ENCODE data around the gene DUSP16.
"Not testable (repeated sequence)": the region's sequence is repeated elsewhere in the genome, so short reads cannot be mapped to it uniquely, and the experiment has no call there.

DUSP16 gene

GRCh38 chr12:12562585-12563261 is at the start of gene DUSP16:
Gene DUSP16, minus strand, starts transcription at chr12:12562863. Its CDS starts 41,765 bp downstream, at chr12:12521098.
- DNase-seq (ENCODE audit: low read depth) = peak; percentile 97

GRCh38 chr12:12612358-12612757 is 49.7 kb upstream of the DUSP16 start:
- DNase-seq (ENCODE audit: low read depth) = peak; percentile 78

- DNase-seq (ENCODE audit: low read depth) = peak; percentile 96
Measured at GRCh38 chr12:12611512-12612306, 49.0 kb upstream of the DUSP16 start, which contains the start of gene CREBL2. Gene CREBL2, plus strand, starts transcription at chr12:12611876. Its CDS starts 297 bp downstream, at chr12:12612173.

DNA sequence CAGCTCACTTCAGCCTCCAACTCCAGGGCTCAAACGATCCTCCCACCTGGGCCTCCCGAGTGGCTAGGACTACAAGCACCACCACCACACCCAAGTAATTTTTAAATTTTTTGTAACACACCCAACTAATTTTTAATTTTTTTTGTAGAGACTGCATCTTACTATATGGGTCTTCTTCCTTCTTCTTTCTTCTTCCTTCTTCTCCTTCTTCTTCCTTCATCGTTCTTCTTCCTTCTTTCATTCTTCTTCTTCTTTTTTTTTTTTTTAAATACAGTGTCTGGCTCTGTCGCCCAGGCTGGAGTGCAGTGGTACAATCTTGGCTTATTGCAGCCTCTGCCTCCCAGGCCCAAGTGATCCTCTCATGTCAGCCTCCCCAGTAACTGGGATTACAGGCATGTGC is 48.0 kb upstream of the DUSP16 start:
- no peak for DNase-seq (ENCODE audit: low read depth)

GRCh38 chr12:12609692-12610091 is 47.0 kb upstream of the DUSP16 start:
- DNase-seq (ENCODE audit: low read depth) = no peak

DNA sequence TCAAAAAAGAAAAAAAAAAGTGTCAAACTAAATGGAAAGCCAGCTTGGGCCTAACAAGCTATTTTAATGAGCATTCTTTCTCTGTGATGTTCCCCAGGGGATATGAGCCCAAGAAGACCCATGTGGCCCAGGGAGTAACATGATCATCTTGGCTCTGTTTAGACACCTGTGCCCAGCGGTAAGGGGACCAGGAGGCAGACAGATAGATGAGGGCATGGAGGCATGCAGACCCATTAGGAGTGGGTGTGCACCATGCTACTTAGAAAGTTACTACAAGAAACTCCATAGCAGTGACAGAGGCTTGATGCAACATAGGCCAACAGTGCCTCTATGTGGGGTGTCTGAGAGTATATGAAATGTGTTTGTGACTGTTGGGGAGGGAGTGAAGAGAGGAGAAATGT is 45.9 kb upstream of the DUSP16 start:
- DNase-seq (ENCODE audit: low read depth) = peak; percentile 27

DNA sequence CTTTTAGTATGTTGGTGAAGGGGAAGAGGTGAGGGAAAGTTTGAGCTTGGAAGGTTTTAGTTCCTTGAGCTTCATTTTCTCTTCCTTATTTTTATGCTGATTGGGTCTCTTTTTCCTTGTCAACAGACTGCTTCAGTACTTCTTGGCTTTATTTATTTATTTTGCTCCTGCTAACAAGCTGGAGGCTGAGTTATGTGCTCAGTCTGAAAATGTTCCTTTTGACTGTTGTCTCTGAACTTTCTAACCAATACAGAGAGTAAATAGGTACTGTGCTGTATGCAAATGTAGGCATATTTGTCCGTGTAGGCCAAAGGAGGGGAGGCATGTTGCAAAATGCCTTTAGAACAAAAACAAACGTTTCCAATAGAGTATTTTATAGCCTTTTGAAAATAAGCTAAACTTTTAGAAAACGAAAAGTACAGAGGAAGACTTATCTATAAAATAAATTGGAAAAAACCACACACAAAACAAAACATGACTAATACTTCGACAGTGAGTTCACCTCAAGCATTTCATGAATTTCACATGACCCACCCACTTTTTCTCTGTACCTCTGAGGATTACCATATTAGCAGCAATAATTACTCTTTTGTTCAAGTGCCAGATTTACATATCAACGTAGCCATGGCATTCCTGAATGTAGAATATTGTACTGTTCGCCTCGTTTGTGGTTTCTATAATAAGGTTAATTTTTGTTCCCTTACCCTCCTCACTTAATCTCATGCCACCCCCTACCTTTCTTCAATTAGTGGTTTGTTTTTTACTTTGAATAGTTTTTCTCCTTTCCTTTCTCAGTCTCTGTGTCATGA is 44.3 kb upstream of the DUSP16 start:
- peak; percentile 80 for DNase-seq (ENCODE audit: low read depth)

- DNase-seq (ENCODE audit: low read depth) = no peak
Measured at GRCh38 chr12:12604740-12605139, 42.1 kb upstream of the DUSP16 start.

- no peak for DNase-seq (ENCODE audit: low read depth)
Measured at GRCh38 chr12:12600659-12601058, 38.0 kb upstream of the DUSP16 start.

DNA sequence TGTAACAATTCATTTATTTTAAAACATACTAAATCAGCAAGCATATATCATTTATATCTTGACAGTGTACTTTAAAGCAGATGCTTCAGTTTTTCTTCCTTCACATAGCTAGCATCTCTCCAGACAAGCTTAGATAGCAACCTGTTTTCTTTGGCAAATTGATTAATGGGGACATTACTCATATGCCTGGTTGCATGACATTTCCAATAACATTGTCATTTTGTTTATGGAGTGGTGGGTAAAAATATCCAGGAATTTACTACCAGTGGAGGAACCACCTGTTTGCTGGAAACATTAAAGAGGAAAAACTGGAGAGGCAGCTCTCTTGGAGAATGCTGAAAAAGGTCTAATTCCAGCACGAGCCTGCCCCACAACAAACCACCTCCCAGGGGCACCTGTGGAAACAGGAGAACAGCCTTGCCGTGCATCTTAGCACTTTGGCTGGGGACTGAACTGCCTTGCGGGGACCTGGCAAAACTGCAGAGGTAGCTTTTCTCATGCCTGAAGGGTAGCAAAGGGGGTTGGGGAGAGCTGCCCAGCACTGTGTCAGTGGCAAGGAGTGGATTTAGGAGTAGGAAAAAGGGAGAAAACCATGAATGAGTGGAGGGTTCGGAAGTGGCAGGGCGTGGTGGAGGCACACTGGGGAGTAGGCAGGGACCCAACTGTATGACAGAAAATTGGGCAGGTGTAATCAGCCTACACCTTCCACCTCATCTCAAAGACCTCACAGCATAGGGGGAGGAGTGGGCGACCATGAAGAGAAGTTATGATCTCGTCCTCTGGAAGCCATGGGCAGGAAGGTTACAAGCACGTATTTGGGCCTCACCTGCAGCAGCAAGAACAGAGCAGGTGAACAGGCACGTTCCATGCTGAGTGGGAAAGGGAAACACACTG is 37.3 kb upstream of the DUSP16 start:
- DNase-seq (ENCODE audit: low read depth) = no peak

- no peak for DNase-seq (ENCODE audit: low read depth)
Measured at GRCh38 chr12:12598864-12599263, 36.2 kb upstream of the DUSP16 start.

GRCh38 chr12:12596598-12596997 is 33.9 kb upstream of the DUSP16 start:
- not testable (repeated sequence) for DNase-seq (ENCODE audit: low read depth)

- not testable (repeated sequence) for DNase-seq (ENCODE audit: low read depth)
Measured at GRCh38 chr12:12595929-12596328, 33.3 kb upstream of the DUSP16 start.

DNA sequence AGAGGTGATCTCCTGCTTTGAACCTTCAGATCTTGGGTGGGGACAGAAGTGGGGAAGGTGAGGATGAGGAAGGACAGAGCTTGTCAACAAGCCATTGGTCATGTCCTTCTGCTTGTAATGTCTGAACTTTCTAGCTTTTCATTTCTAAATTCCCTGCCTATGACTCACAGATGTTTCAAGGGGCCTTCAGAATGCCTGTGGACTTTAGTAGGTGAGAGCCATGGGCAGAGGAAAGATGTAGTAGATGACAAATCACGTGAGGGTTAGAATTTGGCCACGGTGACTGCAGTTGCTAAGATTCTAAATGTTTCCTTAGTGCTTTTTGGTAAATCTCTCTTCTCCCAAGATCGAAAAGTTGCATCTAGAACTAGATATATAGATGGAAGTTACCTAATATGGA is 30.3 kb upstream of the DUSP16 start:
- peak; percentile 84 for DNase-seq (ENCODE audit: low read depth)

DNA sequence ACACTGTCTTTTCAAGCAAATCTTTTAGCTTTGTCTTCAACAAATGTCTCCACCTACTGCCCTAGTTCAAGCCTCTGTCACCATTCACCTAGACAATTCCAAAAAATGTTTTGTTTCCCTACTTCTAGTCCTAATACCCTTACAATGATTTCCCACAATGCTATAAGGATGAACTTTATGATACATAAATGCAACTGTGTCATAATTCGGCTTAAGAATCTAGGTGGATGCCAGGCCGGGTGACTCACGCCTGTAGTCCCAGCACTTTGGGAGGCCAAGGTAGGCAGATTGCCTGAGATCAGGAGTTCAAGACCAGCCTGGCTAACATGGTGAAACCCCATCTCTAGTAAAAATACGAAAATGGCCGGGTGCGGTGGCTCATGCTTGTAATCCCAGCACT is 28.3 kb upstream of the DUSP16 start:
- peak; percentile 10 for DNase-seq (ENCODE audit: low read depth)

GRCh38 chr12:12588436-12588835 is 25.8 kb upstream of the DUSP16 start:
- DNase-seq (ENCODE audit: low read depth) = not testable (repeated sequence)

GRCh38 chr12:12587878-12588277 is 25.2 kb upstream of the DUSP16 start:
- DNase-seq (ENCODE audit: low read depth) = no peak

- no peak for DNase-seq (ENCODE audit: low read depth)
Measured at GRCh38 chr12:12586879-12587675, 24.4 kb upstream of the DUSP16 start.

DNA sequence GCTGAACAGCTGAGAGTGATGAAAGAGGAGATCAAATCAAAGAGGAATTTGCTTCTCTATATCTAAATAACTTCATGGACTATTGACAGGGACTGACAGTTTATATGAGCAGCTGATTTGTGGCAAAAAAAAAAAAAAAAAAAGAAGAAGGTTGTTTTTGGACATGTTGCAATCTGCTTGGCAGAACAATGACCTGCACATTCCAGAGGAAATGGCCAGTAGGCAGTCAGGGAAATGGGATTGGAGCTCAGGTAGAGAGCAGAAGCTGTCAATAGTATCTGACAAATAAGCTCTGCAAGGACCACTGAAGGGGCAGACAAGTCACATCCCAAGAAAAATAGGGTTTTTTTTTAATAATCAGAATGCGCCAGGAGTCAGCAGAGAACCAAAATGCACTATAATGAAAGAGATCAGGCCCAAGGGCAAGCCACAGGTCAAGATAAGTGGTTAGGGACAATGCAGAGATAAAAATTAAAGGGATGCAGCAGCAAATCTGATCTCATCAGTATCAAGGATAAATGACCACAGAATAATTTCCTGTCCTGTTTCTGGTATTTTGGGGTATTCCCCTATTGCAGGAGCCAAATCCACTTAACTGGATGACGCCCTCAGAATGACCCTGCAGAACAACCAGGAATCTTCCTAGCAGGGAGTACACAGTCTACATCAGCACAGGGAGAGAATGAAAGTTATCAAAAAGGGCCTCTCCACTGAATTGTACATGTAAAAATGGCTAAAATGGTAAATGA is 22.6 kb upstream of the DUSP16 start:
- no peak for DNase-seq (ENCODE audit: low read depth)

Measured in ELR (cell line).